H9 (cell line): Measurements from ENCODE around the gene ERO1B. TPM values are rescaled to one million over a fixed set of nuclear protein-coding genes. Genes with fewer than 3 reads are reported as not detected.
"Not testable (repeated sequence)": the region's sequence is repeated elsewhere in the genome, so short reads cannot be mapped to it uniquely, and the experiment has no call there.

Source experiments
- DNase-seq: peaks from one replicate; pipeline ENCODE4 v3.0.0-alpha.2; 2017
- H2AFZ ChIP-seq: one replicate; pipeline ENCODE4 v1.6.1; 2013; ENCODE audit warnings: mild to moderate bottlenecking, low read length, control low read depth, moderate library complexity
- H2AK5ac ChIP-seq: 2 replicates; pipeline ENCODE4 v1.6.1; 2013; ENCODE audit warnings: low read length, control low read depth, mixed read lengths; ENCODE audit not compliant: insufficient read length
- H2BK120ac ChIP-seq: one replicate; pipeline ENCODE4 v1.6.1; 2013; ENCODE audit warnings: low read depth, mild to moderate bottlenecking, low read length, control low read depth, inconsistent platforms; ENCODE audit not compliant: poor library complexity, severe bottlenecking
- H2BK12ac ChIP-seq: 2 replicates; pipeline ENCODE4 v1.6.1; 2013; ENCODE audit warnings: low read length, control low read depth, mixed read lengths, low read depth; ENCODE audit not compliant: insufficient read length
- H2BK15ac ChIP-seq: 2 replicates; pipeline ENCODE4 v1.6.1; 2013; ENCODE audit warnings: low read depth, low read length, control low read depth
- H2BK20ac ChIP-seq: one replicate; pipeline ENCODE4 v1.6.1; 2013; ENCODE audit warnings: low read depth, mild to moderate bottlenecking, low read length, control low read depth, inconsistent platforms; ENCODE audit not compliant: poor library complexity, severe bottlenecking
- H2BK5ac ChIP-seq: 2 replicates; pipeline ENCODE4 v1.6.1; 2013; ENCODE audit warnings: low read length, control low read depth, mixed read lengths; ENCODE audit not compliant: insufficient read length
- H3K14ac ChIP-seq: 2 replicates; pipeline ENCODE4 v1.6.1; 2013; ENCODE audit warnings: low read length, control low read depth; ENCODE audit not compliant: insufficient read depth
- H3K18ac ChIP-seq: 2 replicates; pipeline ENCODE4 v1.6.1; 2013; ENCODE audit warnings: low read depth, mild to moderate bottlenecking, mixed read lengths, low read length, control low read depth; ENCODE audit not compliant: insufficient read length
- H3K23ac ChIP-seq: 2 replicates; pipeline ENCODE4 v1.6.1; 2013; ENCODE audit warnings: low read length, control low read depth, mixed read lengths, low read depth; ENCODE audit not compliant: insufficient read length
- H3K23me2 ChIP-seq: 2 replicates; pipeline ENCODE4 v1.6.1; 2013; ENCODE audit warnings: low read depth, mild to moderate bottlenecking, mixed read lengths, low read length, control low read depth; ENCODE audit not compliant: insufficient read length, poor library complexity, severe bottlenecking
- H3K27ac ChIP-seq: 2 replicates; pipeline ENCODE4 v1.5.1; 2013; ENCODE audit warnings: low read length, control low read depth, mixed read lengths, low read depth; ENCODE audit not compliant: insufficient read length
- H3K27me3 ChIP-seq: 2 replicates; pipeline ENCODE4 v1.6.1; 2013; ENCODE audit warnings: low read length, control low read depth, inconsistent platforms; ENCODE audit not compliant: insufficient read depth
- H3K4ac ChIP-seq: 2 replicates; pipeline ENCODE4 v1.6.1; 2013; ENCODE audit warnings: low read depth, mild to moderate bottlenecking, control low read depth, inconsistent platforms, low read length, moderate library complexity
- H3K4me1 ChIP-seq: 2 replicates; pipeline ENCODE4 v1.6.1; 2013; ENCODE audit warnings: low read length, control low read depth, inconsistent platforms; ENCODE audit not compliant: insufficient read depth
- H3K4me2 ChIP-seq: 2 replicates; pipeline ENCODE4 v1.6.1; 2013; ENCODE audit warnings: low read length, control low read depth, mixed read lengths; ENCODE audit not compliant: insufficient read length, insufficient read depth
- H3K56ac ChIP-seq: 2 replicates; pipeline ENCODE4 v1.6.1; 2013; ENCODE audit warnings: low read depth, mild to moderate bottlenecking, mixed read lengths, low read length, control low read depth; ENCODE audit not compliant: insufficient read length
- H3K79me1 ChIP-seq: 2 replicates; pipeline ENCODE4 v1.6.1; 2013; ENCODE audit warnings: low read depth, mild to moderate bottlenecking, moderate library complexity, low read length, control low read depth, inconsistent platforms; ENCODE audit not compliant: insufficient read depth, poor library complexity, severe bottlenecking
- H3K79me2 ChIP-seq: 2 replicates; pipeline ENCODE4 v1.6.1; 2013; ENCODE audit warnings: low read length, control low read depth, inconsistent platforms; ENCODE audit not compliant: insufficient read depth
- H3K9ac ChIP-seq: 2 replicates; pipeline ENCODE4 v1.6.1; 2013; ENCODE audit warnings: low read length, control low read depth, mixed read lengths; ENCODE audit not compliant: insufficient read length; ENCODE audit errors: extremely low read depth
- H3K9me3 ChIP-seq: one replicate; pipeline ENCODE4 v1.6.1; 2013; ENCODE audit warnings: low read depth, low read length, inconsistent platforms; ENCODE audit not compliant: control insufficient read depth
- H3T11ph ChIP-seq: one replicate; pipeline ENCODE4 v1.6.1; 2013; ENCODE audit warnings: mild to moderate bottlenecking, low read length, control low read depth, inconsistent platforms
- H4K20me1 ChIP-seq: one replicate; pipeline ENCODE4 v1.6.1; 2013; ENCODE audit not compliant: control insufficient read depth, insufficient read length, insufficient read depth
- H4K5ac ChIP-seq: 2 replicates; pipeline ENCODE4 v1.6.1; 2013; ENCODE audit warnings: low read depth, mild to moderate bottlenecking, mixed read lengths, low read length, control low read depth; ENCODE audit not compliant: insufficient read length
- H4K8ac ChIP-seq: replicated peaks from 2 replicates; pipeline ENCODE4 v1.6.1; 2013; ENCODE audit warnings: low read length, control low read depth, mixed read lengths, low read depth; ENCODE audit not compliant: insufficient read length
- H4K91ac ChIP-seq: 2 replicates; pipeline ENCODE4 v1.6.1; 2013; ENCODE audit warnings: low read depth, mild to moderate bottlenecking, moderate library complexity, mixed read lengths, low read length, control low read depth; ENCODE audit not compliant: insufficient read length
- H3K27ac Mint-ChIP-seq, 3 experiments: 2 replicates in 2 of 3; 3 replicates in 1 of 3; pipeline ENCODE4 v1.8.0; 2020 to 2021; ENCODE audit warnings: mixed read lengths in 3 of 3, mild to moderate bottlenecking in 1 of 3, moderate library complexity in 1 of 3
- H3K27me3 Mint-ChIP-seq: 2 replicates; pipeline ENCODE4 v1.8.0; 2021; ENCODE audit warnings: low read depth, mild to moderate bottlenecking, moderate library complexity, mixed read lengths
- H3K36me3 Mint-ChIP-seq, 3 experiments: 2 replicates in 2 of 3; 3 replicates in 1 of 3; pipeline ENCODE4 v1.8.0; 2020 to 2021; ENCODE audit warnings: low read depth in 3 of 3, mixed read lengths in 3 of 3; ENCODE audit not compliant: insufficient read depth in 1 of 3
- H3K4me1 Mint-ChIP-seq, 2 experiments: 2 replicates each; pipeline ENCODE4 v1.8.0; 2020; ENCODE audit warnings: mixed read lengths in 2 of 2
- H3K4me3 Mint-ChIP-seq, 2 experiments: 2 replicates in 1 of 2; 3 replicates in 1 of 2; pipeline ENCODE4 v1.8.0; 2020 to 2021; ENCODE audit warnings: mild to moderate bottlenecking in 2 of 2, mixed read lengths in 2 of 2, moderate library complexity in 1 of 2
- H3K9me3 Mint-ChIP-seq, 2 experiments: 2 replicates in 1 of 2; 3 replicates in 1 of 2; pipeline ENCODE4 v1.8.0; 2020; ENCODE audit warnings: mild to moderate bottlenecking in 2 of 2, mixed read lengths in 2 of 2, moderate library complexity in 1 of 2
- CTCF ChIP-seq: fragments of 200-600 bp; sonication (generic); conservative IDR thresholded peaks from 3 replicates; pipeline ENCODE4 v1.8.0; 2021; ENCODE audit warnings: antibody characterized with exemption, mild to moderate bottlenecking
- WGBS: extraction: QIAGEN DNeasy Blood & Tissue Kit; methylation state at CpG from one replicate; pipeline ENCODE4 v1.1.7; 2013; ENCODE audit warnings: missing lambda C conversion rate, low lambda C conversion rate, mixed read lengths; ENCODE audit not compliant: insufficient read length; ENCODE audit errors: extremely low coverage; 5-methylcytosine and 5-hydroxymethylcytosine counted together
- total RNA-seq: library from RNA; stranded (reverse); gene quantifications from 2 replicates; pipeline ENCODE4 v1.2.1, GENCODE V29; 2021

The ERO1B gene
- total RNA-seq, 1 experiment from 2014 or later: 1.5 TPM

- no peaks in the 10 kb centered on the region for H3K23me2 ChIP-seq
- H3K23ac ChIP-seq: no peak overlapping the region
- WGBS: no CpG with 5 or more reads among the region's 10 CpGs
- no peak overlapping the region for H2BK120ac ChIP-seq
- no peaks in the 10 kb centered on the region for H3K79me1 ChIP-seq
- no peak overlapping the region for H4K8ac ChIP-seq
- no peak overlapping the region for H4K5ac ChIP-seq
- H3K79me2 ChIP-seq: no peaks in the 10 kb centered on the region
- no peak overlapping the region for H2BK20ac ChIP-seq
- peaks cover 12 to 15% of the 10 kb centered on the region in 2 experiments for H3K4me1 Mint-ChIP-seq
- H3K14ac ChIP-seq: no peak overlapping the region
- no peak overlapping the region; a peak in 2 of 7 replicates for H3K27ac Mint-ChIP-seq
- no peak overlapping the region for H2BK15ac ChIP-seq
- H3K56ac ChIP-seq: no peak overlapping the region
- H3K18ac ChIP-seq: no peak overlapping the region
- H3K4me2 ChIP-seq: no peak overlapping the region
- H3K4ac ChIP-seq: no peak overlapping the region
- H3K4me1 ChIP-seq: no peaks in the 10 kb centered on the region; the same call in 1 of the 2 replicates
- H2AFZ ChIP-seq: no peak overlapping the region
- H2BK12ac ChIP-seq: no peak overlapping the region
- DNase-seq: no peak
- no peak overlapping the region for H2BK5ac ChIP-seq
- no peaks in the 10 kb centered on the region for H3K9me3 Mint-ChIP-seq
- no peak overlapping the region for H3K27ac ChIP-seq
- H3K27me3 Mint-ChIP-seq: no peaks in the 10 kb centered on the region
- no peak overlapping the region for H3K9ac ChIP-seq
- no peak overlapping the region for H3K4me3 Mint-ChIP-seq
- no peak for TF ChIP-seq CTCF
- H4K91ac ChIP-seq: no peak overlapping the region
- no peak overlapping the region for H2AK5ac ChIP-seq
- no peaks in the 10 kb centered on the region for H4K20me1 ChIP-seq
- no peak overlapping the region for H3T11ph ChIP-seq
- H3K27me3 ChIP-seq: no peaks in the 10 kb centered on the region
- H3K9me3 ChIP-seq: no peaks in the 10 kb centered on the region
- H3K36me3 Mint-ChIP-seq: no peaks in the 10 kb centered on the region
Observed at GRCh38 chr1:236315092-236315491, 33.3 kb upstream of the ERO1B start.

GRCh38 chr1:236314050-236314449 is 32.3 kb upstream of the ERO1B start:
- no CpG with 5 or more reads among the region's 5 CpGs for WGBS
- not testable (repeated sequence) for H3K27ac Mint-ChIP-seq, H3K9me3 Mint-ChIP-seq, H2BK120ac ChIP-seq, H4K8ac ChIP-seq, H2BK12ac ChIP-seq, H3K4me3 Mint-ChIP-seq, H2AK5ac ChIP-seq, H2BK20ac ChIP-seq, H3K9me3 ChIP-seq, H3K27ac ChIP-seq, H3K36me3 Mint-ChIP-seq, H2BK5ac ChIP-seq, H3K4ac ChIP-seq, DNase-seq, H3K79me2 ChIP-seq, H3K27me3 Mint-ChIP-seq, H3K9ac ChIP-seq, H3K4me1 ChIP-seq, H2BK15ac ChIP-seq, H3K23ac ChIP-seq, H3K18ac ChIP-seq, H3K23me2 ChIP-seq, H3T11ph ChIP-seq, H3K14ac ChIP-seq, H3K4me2 ChIP-seq, H3K56ac ChIP-seq, H4K91ac ChIP-seq, H3K27me3 ChIP-seq, H4K20me1 ChIP-seq, H4K5ac ChIP-seq, H3K79me1 ChIP-seq, H2AFZ ChIP-seq
- H3K4me1 Mint-ChIP-seq: peaks cover 12 to 15% of the 10 kb centered on the region in 2 experiments
